ENCODE measurements around the gene MBIP. TPM values are rescaled to one million over a fixed set of nuclear protein-coding genes. Genes with fewer than 3 reads are reported as not detected.

Gene MBIP
- total RNA-seq, 4 donors from 2014 or later, result 17.2 to 35.8 (median 21.0) TPM

DNA sequence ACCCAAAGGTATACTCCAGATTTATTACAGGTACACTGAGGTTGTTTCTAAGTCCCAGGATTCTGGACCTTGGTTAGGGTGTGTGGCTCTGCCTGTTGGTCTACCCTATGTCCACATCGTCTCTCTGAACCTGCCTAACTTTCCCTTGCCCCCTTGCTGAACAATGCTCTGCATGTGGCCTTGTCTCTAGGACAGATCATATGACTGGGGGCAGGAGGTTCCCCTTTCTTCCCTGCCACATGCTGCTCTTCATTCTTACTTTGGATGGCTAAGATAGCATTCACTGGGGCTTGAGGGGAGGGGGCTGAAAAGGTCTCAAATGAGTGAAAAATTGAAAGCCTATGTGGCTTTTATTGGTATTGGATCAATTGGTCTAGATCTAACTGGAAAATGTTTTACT lies 49.2 kb downstream of the MBIP start:
- no peak for DNase-seq (ENCODE audit: low spot score in 2 of 2)
- TF ChIP-seq, protein P1, sequence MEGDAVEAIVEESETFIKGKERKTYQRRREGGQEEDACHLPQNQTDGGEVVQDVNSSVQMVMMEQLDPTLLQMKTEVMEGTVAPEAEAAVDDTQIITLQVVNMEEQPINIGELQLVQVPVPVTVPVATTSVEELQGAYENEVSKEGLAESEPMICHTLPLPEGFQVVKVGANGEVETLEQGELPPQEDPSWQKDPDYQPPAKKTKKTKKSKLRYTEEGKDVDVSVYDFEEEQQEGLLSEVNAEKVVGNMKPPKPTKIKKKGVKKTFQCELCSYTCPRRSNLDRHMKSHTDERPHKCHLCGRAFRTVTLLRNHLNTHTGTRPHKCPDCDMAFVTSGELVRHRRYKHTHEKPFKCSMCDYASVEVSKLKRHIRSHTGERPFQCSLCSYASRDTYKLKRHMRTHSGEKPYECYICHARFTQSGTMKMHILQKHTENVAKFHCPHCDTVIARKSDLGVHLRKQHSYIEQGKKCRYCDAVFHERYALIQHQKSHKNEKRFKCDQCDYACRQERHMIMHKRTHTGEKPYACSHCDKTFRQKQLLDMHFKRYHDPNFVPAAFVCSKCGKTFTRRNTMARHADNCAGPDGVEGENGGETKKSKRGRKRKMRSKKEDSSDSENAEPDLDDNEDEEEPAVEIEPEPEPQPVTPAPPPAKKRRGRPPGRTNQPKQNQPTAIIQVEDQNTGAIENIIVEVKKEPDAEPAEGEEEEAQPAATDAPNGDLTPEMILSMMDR (IDR thresholded peaks at IDR 0.05), result no peak
- no peak for TF ChIP-seq POLR2A (IDR thresholded peaks at IDR 0.05)
- 71 to 81% methylated on average over 1 of the region's 1 CpG for WGBS, 2 donors
- no peak overlapping the region for H3K4me3 ChIP-seq (ENCODE audit: low read depth, poor library complexity, severe bottlenecking)
- intact Hi-C loops (cut with DNase I; ENCODE audit: low total_unique reads), result no loop called here

DNA sequence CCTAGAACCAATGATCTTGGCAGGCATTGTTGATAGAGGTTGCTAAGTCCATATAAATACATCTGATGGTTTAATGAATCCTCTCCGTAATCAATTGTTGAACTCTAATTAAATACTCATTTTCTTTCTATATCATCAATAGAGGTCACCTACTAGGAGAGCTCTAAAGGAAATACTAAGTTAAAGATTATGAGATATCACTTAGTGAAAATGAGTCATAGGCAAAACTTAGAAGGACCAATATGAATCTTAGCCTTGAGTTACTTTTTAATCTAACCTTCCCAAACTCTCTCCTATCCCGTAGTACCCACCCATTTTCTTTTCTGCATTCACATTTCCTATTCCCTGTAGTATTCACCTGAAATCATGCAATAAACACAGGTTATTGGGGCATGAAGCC lies 50.2 kb downstream of the MBIP start:
- 88 to 93% methylated on average over 2 of the region's 2 CpGs for WGBS, 2 donors
- TF ChIP-seq, protein P1 (IDR thresholded peaks at IDR 0.05), result no peak
- TF ChIP-seq POLR2A (IDR thresholded peaks at IDR 0.05), result no peak
- DNase-seq (ENCODE audit: low spot score in 2 of 2), result no peak
- H3K4me3 ChIP-seq (ENCODE audit: low read depth, poor library complexity, severe bottlenecking), result no peak overlapping the region
- intact Hi-C loops (cut with DNase I; ENCODE audit: low total_unique reads), result no loop called here

DNA sequence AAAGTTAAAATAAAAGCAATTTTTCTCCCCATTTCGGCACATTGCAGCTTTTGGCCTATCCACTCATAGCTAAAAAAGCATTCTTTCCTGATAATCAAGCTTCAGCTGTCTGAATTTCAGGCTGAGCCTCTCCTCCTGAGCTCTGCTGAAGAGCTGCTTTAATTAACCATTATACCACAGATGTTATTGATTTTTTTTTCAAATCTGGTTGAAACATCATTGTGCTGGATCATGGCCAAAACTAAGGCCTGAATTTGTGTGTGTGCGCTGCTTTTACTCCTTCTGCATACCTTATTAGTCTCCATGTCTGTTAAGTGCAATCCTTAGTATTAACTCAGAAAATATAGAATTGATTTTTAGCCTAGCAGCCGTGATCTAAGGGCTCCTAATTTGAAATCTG lies 52.3 kb downstream of the MBIP start:
- 75 to 80% methylated on average over 3 of the region's 3 CpGs for WGBS, 2 donors
- no peak overlapping the region for H3K4me3 ChIP-seq (ENCODE audit: low read depth, poor library complexity, severe bottlenecking)

DNA sequence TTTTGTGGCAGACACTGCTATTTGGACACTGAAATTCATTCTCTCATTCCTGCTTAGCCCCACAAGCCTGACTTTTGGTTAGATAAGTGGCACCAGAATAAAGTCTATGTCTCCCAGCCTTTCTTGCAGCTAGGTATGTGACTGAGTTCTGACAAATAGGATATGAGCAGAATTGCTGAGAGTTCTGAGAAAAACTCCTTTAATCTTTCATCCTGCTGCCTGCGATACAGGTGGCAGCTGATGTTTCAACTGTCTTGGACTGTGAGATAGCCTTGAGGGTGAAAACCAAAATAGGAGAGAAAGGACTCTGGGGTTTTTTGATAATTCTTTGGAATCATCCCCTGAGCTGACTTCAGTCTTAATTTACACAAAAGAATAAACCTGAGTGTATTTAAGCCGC lies 55.8 kb downstream of the MBIP start:
- TF ChIP-seq, protein P1 (IDR thresholded peaks at IDR 0.05), result no peak
- TF ChIP-seq POLR2A (IDR thresholded peaks at IDR 0.05), result no peak
- 84 to 92% methylated on average over 2 of the region's 2 CpGs for WGBS, 2 donors
- H3K4me3 ChIP-seq (ENCODE audit: low read depth, poor library complexity, severe bottlenecking), result no peak overlapping the region
- no peak for DNase-seq (ENCODE audit: low spot score in 2 of 2)
- intact Hi-C loops (cut with DNase I; ENCODE audit: low total_unique reads), result no loop called here

More for the DNA sequence above, 52.3 kb downstream of the MBIP start:
- TF ChIP-seq, protein P1 (IDR thresholded peaks at IDR 0.05), result no peak
- TF ChIP-seq POLR2A (IDR thresholded peaks at IDR 0.05), result no peak
- no peak for DNase-seq (ENCODE audit: low spot score in 2 of 2)
- intact Hi-C loops (cut with DNase I; ENCODE audit: low total_unique reads), result no loop called here

DNA sequence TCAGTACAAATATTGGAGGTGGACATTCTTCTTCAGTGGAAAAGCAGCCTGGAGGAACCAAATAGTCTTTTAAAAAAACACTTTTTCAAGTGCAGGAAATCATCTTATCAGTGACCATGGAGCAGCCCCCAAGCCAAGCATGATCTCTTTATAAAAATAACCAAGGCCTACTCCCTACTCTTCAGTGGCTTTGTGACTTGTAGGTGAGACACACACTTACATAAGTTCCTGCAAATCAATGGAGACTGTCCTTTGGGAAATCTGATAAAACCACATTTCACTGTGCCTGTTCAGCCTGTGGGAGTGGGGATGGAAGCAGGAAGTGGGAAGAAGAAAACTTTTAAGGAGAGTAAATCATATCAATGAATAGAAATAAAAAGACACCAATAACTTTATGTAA lies 56.3 kb downstream of the MBIP start:
- no peak for DNase-seq (ENCODE audit: low spot score in 2 of 2)
- TF ChIP-seq POLR2A (IDR thresholded peaks at IDR 0.05), result no peak
- TF ChIP-seq, protein P1 (IDR thresholded peaks at IDR 0.05), result no peak
- H3K4me3 ChIP-seq (ENCODE audit: low read depth, poor library complexity, severe bottlenecking), result no peak overlapping the region
- intact Hi-C loops (cut with DNase I; ENCODE audit: low total_unique reads), result no loop called here

DNA sequence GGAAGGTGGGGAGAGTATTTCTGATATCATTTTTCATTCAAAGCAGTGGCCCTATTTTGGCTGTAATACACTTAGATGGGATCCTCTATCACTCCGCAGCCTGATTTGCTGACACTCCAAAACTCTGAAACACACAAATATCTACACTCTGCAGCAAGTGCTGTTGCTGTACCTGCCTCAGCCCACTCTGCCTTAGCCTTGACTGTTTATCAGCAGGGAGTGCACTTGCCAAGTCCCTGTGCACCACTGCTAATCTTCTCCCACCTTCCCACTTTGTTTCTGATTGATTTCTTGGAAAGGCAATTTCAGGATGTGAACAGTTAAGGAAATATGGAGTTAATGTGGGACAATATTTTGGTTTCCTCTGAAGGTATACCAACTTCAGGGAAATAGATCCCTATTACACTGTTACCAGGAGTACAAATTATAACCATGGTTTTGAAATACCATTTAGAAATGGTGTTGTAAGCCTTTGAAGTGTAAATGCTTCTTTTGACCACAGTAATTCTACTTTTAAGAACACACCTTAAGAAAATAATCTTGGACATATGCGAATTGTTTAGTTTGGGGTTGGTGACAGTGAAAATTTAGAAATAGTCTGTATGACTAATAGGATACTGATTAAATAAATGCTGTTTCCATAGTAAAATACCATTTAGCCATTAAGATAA lies 59.3 kb downstream of the MBIP start:
- 92 to 93% methylated on average over 2 of the region's 2 CpGs for WGBS, 2 donors
- no peak for TF ChIP-seq POLR2A (IDR thresholded peaks at IDR 0.05)
- TF ChIP-seq, protein P1 (IDR thresholded peaks at IDR 0.05), result no peak
- intact Hi-C loops (cut with DNase I; ENCODE audit: low total_unique reads), result no loop called here
- no peak overlapping the region for H3K4me3 ChIP-seq (ENCODE audit: low read depth, poor library complexity, severe bottlenecking)
- no peak for DNase-seq (ENCODE audit: low spot score in 2 of 2)
